Measurements from ENCODE around the gene SERPINA1.

- TF ChIP-seq MAX (IDR thresholded peaks at IDR 0.05) (no peak), CTCF (IDR thresholded peaks at IDR 0.05) (no peak), NR3C1 (IDR thresholded peaks at IDR 0.05) (no peak), POLR2A (IDR thresholded peaks at IDR 0.05; ENCODE audit: low read length) (no peak), SMC3 (IDR thresholded peaks at IDR 0.05) (no peak), MYC (IDR thresholded peaks at IDR 0.05; ENCODE audit: borderline replicate concordance, low read length) (no peak), CHD2 (IDR thresholded peaks at IDR 0.05; ENCODE audit: low read length, partially characterized antibody) (no peak), RARB (CRISPR knock-in tag; IDR thresholded peaks at IDR 0.05) (no peak), RFX5 (IDR thresholded peaks at IDR 0.05) (no peak), CEBPB (IDR thresholded peaks at IDR 0.05) (no peak), RAD21 (conservative IDR thresholded peaks at IDR 0.05 in 1 of 2, IDR thresholded peaks at IDR 0.05 in 1 of 2) (no peak), ZNF302 (CRISPR knock-in tag; IDR thresholded peaks at IDR 0.05) (no peak), BCL3 (IDR thresholded peaks at IDR 0.05) (no peak)
These were observed 38.1 kb upstream of the SERPINA1 start for GRCh38 chr14:94426526-94426925.

Data from A549 (cell line).